Stomach smooth muscle (tissue), 2 donors: ENCODE results near the gene LIG3.
A peak's percentile ranks its signal among the peaks of the same experiment; 100 is the strongest.

Experiments used
- H3K27ac ChIP-seq: one replicate; pipeline ENCODE4 v1.7.0; 2013; ENCODE audit warnings: mild to moderate bottlenecking, low read length, inconsistent platforms
- H3K27me3 ChIP-seq, 2 donors: one replicate each; pipeline ENCODE4 v1.7.0; 2013; ENCODE audit warnings: low read length in 2 of 2; ENCODE audit not compliant: insufficient read depth in 2 of 2, control insufficient read depth in 1 of 2
- H3K36me3 ChIP-seq, 2 donors: one replicate each; pipeline ENCODE4 v1.7.0; 2013; ENCODE audit warnings: low read length in 2 of 2; ENCODE audit not compliant: control insufficient read depth in 2 of 2, insufficient read depth in 2 of 2
- H3K4me1 ChIP-seq: one replicate; pipeline ENCODE4 v1.7.0; 2013; ENCODE audit warnings: low read length; ENCODE audit not compliant: control insufficient read depth, insufficient read depth
- H3K4me3 ChIP-seq, 2 donors: one replicate each; pipeline ENCODE4 v1.7.0; 2013; ENCODE audit warnings: low read length in 2 of 2
- H3K9ac ChIP-seq, 2 donors: one replicate each; pipeline ENCODE4 v1.7.0; 2013; ENCODE audit warnings: low read length in 2 of 2, mild to moderate bottlenecking in 1 of 2
- H3K9me3 ChIP-seq, 2 donors: one replicate each; pipeline ENCODE4 v1.7.0; 2013; ENCODE audit warnings: low read length in 2 of 2; ENCODE audit not compliant: control insufficient read depth in 2 of 2
- donor health status: healthy.
- donor health status: Pancreatic carcinoma.

The LIG3 gene

DNA sequence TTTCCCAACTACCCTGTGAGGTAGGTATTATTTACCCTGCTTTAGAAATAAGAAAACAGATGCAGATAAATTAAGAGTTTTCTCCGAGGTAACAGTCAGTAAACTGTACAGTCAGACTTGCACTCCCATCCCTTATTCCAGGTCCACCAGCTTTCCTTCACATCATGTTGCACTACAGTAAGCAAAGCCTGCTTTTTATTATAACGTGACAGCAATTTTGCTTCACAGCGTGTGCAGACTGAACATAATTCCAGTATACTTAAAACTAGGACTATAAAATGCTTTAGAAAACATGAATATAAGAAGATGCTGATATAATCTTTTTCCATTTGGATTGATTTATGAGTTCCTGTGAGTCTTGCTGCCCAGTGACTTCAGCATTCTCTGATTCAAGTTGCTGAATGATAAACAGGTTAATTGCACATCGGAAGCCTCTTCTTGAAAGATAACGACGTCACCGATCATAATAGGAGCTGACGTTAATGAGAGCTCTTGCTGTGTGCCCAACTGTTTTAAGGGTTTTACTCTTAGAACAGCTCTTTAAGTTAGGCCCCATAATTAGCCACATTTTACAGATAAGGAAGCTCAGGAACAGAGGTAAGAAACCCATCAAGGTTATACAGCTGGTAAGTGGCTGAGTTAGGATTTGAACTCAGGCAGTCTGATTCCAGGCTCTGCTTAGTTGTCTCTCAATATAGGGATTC lies 1.4 kb downstream of the LIG3 start:
- Histone ChIP-seq H3K9me3 (no peaks in the 10 kb centered on the region), H3K36me3 (peaks cover 10 to 17% of the 10 kb centered on the region in 2 donors), H3K27ac (peak overlapping the region; percentile 96), H3K9ac (peak overlapping the region; percentile 94 to 99), H3K4me1 (peaks cover 17% of the 10 kb centered on the region), H3K27me3 (no peaks in the 10 kb centered on the region), H3K4me3 (peak overlapping the region; percentile 70 to 82)

GRCh38 chr17:34987232-34987631 lies 6.9 kb downstream of the LIG3 start:
- H3K27ac ChIP-seq = no peak overlapping the region
- no peak overlapping the region for H3K9ac ChIP-seq
- H3K27me3 ChIP-seq = no peaks in the 10 kb centered on the region
- peaks cover 42 to 48% of the 10 kb centered on the region in 2 donors for H3K36me3 ChIP-seq
- H3K4me3 ChIP-seq = no peak overlapping the region
- H3K4me1 ChIP-seq = peaks cover 11% of the 10 kb centered on the region
- H3K9me3 ChIP-seq = no peaks in the 10 kb centered on the region

DNA sequence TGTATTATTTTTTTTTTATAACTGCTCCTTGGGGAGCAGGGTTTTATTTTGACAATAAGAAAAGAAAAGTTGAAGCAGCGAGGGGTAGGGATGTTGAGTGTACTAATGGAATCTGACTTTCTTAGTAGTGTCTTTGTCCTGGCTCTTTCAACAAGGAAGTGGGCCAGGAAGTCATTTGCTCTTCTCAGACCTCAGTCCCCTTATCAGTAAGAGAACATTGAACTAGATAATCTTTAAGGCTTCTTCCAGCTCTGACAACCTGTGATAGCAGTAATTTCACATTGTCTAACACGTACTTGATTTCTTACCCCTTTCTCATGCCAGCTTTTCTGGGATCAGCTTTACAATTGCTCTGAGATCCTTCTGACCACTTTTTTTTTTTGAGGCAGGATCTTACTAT lies 8.3 kb downstream of the LIG3 start:
- peaks cover 49 to 57% of the 10 kb centered on the region in 2 donors for H3K36me3 ChIP-seq
- no peak overlapping the region for H3K9ac ChIP-seq
- no peaks in the 10 kb centered on the region for H3K9me3 ChIP-seq
- no peaks in the 10 kb centered on the region for H3K27me3 ChIP-seq
- H3K4me3 ChIP-seq = no peak overlapping the region
- H3K4me1 ChIP-seq = peaks cover 3% of the 10 kb centered on the region
- H3K27ac ChIP-seq = no peak overlapping the region

DNA sequence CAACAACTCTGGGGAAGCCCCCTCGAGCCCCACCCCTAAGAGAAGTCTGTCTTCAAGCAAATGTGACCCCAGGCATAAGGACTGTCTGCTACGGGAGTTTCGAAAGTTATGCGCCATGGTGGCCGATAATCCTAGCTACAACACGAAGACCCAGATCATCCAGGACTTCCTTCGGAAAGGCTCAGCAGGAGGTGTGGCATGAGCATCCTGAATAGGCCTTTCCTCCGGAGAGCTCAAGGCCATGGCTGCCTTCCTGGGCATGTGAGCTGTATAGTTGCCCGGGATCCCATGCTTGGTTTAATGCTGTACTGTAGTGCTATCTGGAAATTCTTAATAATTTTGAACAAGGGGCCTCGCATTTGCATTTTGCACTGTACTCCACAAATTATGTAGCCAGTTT lies 9.2 kb downstream of the LIG3 start:
- no peak overlapping the region for H3K4me3 ChIP-seq
- H3K27ac ChIP-seq = no peak overlapping the region
- H3K36me3 ChIP-seq = peaks cover 56 to 64% of the 10 kb centered on the region in 2 donors
- no peak overlapping the region for H3K9ac ChIP-seq
- H3K9me3 ChIP-seq = no peaks in the 10 kb centered on the region
- H3K4me1 ChIP-seq = peaks cover 2% of the 10 kb centered on the region
- H3K27me3 ChIP-seq = no peaks in the 10 kb centered on the region

- Histone ChIP-seq H3K9me3 (no peaks in the 10 kb centered on the region), H3K9ac (no peak overlapping the region), H3K36me3 (peaks cover 64 to 69% of the 10 kb centered on the region in 2 donors), H3K4me1 (peaks cover 2% of the 10 kb centered on the region), H3K4me3 (no peak overlapping the region), H3K27ac (peak overlapping the region; percentile 62), H3K27me3 (no peaks in the 10 kb centered on the region)
Observed at GRCh38 chr17:34990921-34991365, 10.6 kb downstream of the LIG3 start.

DNA sequence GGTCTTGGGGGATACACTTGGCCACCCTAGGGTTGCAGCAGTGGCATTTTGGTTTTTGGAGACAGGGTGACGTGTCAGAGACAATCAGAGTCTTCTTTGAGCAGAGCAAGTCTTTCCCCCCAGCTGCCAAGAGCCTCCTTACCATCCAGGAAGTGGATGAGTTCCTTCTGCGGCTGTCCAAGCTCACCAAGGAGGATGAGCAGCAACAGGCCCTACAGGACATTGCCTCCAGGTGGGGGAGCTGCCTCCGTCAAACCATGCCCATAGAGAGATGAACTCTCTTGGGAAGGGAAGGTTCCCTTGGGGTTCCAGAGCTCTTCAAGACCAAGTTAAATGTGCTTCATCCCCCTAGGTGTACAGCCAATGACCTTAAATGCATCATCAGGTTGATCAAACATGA lies 11.3 kb downstream of the LIG3 start:
- peak overlapping the region; percentile 62 for H3K27ac ChIP-seq
- H3K9ac ChIP-seq = no peak overlapping the region
- H3K27me3 ChIP-seq = no peaks in the 10 kb centered on the region
- no peaks in the 10 kb centered on the region for H3K9me3 ChIP-seq
- no peak overlapping the region for H3K4me3 ChIP-seq
- H3K4me1 ChIP-seq = peaks cover 8% of the 10 kb centered on the region
- H3K36me3 ChIP-seq = peaks cover 66 to 74% of the 10 kb centered on the region in 2 donors

DNA sequence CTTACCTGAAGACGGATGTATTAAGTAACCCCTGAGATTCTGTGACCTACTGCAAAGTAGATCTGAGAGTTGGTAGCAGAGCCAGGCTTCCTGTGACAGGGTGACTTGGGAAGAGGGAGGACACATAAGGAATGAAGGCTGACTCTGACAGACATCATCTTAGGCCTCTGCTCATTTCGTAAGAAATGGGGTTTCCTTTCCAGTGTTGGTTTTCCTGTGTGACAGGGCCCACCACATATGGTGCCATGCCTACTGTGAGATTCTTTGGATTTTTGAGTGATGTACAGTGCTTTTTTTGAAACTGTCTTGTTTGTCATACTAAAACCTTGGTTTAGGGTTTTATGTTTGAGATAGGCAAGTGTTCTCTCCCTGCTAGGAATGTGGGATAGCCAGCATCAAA lies 12.7 kb downstream of the LIG3 start:
- Histone ChIP-seq H3K27me3 (no peaks in the 10 kb centered on the region), H3K4me1 (peaks cover 21% of the 10 kb centered on the region), H3K9me3 (no peaks in the 10 kb centered on the region), H3K36me3 (peaks cover 58 to 70% of the 10 kb centered on the region in 2 donors), H3K4me3 (no peak overlapping the region), H3K9ac (no peak overlapping the region), H3K27ac (no peak overlapping the region)

GRCh38 chr17:34996422-34997285 lies 16.3 kb downstream of the LIG3 start:
- Histone ChIP-seq H3K27ac (peak overlapping the region; percentile 98), H3K9me3 (no peaks in the 10 kb centered on the region), H3K4me1 (peaks cover 42% of the 10 kb centered on the region), H3K36me3 (peaks cover 54 to 68% of the 10 kb centered on the region in 2 donors), H3K9ac (peak overlapping the region; percentile 41 to 47), H3K27me3 (no peaks in the 10 kb centered on the region), H3K4me3 (no peak overlapping the region)

- peaks cover 53 to 63% of the 10 kb centered on the region in 2 donors for H3K36me3 ChIP-seq
Observed at GRCh38 chr17:34997355-34997862, 17.1 kb downstream of the LIG3 start.

GRCh38 chr17:34998205-34998604 lies 17.9 kb downstream of the LIG3 start:
- Histone ChIP-seq H3K27ac (peak overlapping the region; percentile 98), H3K36me3 (peaks cover 45 to 57% of the 10 kb centered on the region in 2 donors), H3K4me1 (peaks cover 56% of the 10 kb centered on the region), H3K4me3 (peak overlapping the region; percentile 40 to 44), H3K9ac (peak overlapping the region; percentile 69 to 78), H3K27me3 (no peaks in the 10 kb centered on the region), H3K9me3 (no peaks in the 10 kb centered on the region)

More at GRCh38 chr17:34997355-34997862, 17.1 kb downstream of the LIG3 start:
- Histone ChIP-seq H3K9me3 (no peaks in the 10 kb centered on the region), H3K4me1 (peaks cover 50% of the 10 kb centered on the region), H3K27me3 (no peaks in the 10 kb centered on the region), H3K9ac (peak overlapping the region; percentile 69 to 78), H3K27ac (peak overlapping the region; percentile 98), H3K4me3 (peak overlapping the region in 1 of 2 donors; percentile 40)
